ENCODE results near the gene ITGA5.

Gene ITGA5

DNA sequence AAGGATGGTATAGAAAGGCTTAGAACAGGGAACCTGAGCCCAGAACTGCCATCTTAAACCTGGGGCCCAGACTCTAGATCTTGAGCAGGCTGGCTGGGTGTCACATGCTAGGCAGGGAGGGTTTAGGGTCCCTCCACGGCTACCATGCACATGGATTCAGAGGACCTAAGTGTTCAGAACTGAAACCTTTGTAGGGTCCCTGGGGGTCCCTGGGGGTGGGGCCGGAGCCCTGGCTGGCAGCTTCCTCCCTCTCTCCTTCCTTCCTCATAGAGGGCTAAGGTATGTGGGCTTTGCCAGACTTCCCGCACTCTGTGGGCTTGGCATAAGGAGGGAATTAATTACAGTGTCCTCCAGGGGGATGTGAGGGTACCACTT is 29.9 kb downstream of the ITGA5 start:
- no peak for DNase-seq (ENCODE audit: low read depth)

DNA sequence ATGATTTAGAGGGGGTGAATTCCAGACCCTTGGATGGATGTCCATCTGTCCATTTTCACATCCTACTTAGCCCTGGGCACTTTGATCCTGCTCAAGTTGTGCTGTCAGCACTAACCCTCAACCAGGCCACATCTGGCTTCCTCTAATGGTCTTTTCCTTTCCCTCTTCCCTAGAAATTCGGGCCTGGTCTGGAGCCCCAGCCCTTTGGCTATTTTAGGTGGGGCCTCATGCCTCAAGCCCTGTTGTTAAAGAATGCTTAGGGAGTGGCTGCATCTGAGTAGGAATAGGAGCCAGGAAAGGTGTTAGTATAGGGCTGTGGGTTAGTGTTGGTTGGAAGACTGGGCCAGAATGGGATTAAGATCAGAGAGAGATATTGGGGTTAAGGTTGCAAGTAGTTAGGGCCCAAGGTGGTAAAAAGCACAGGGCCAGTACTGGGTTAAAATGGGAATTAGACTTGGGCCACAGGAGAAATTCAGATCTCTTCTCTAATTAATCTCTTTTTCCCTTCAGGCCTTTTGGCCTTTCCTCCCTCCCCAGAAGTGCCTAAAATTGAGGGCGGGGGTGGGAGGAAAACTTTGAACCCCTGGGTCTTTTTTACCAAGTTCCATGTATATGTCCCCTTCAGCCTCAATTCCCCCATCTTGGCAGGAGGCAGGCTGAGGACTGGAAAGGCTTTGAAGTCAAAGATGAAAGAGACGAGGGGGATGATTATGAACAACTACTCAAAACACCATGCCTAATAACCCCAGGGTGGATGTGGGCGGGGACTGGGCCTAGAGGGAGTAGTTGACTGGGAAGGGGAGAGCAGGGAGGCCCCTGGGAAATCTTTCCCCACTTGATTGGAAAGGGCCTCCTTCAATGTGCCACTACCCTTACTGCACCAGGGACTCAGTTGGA is 30.6 kb downstream of the ITGA5 start:
- DNase-seq (ENCODE audit: low read depth): no peak

- no peak for DNase-seq (ENCODE audit: low read depth)
Measured at GRCh38 chr12:54387114-54387467, 32.0 kb downstream of the ITGA5 start.

GRCh38 chr12:54386403-54387113 is 32.5 kb downstream of the ITGA5 start:
- no peak for DNase-seq (ENCODE audit: low read depth)

DNA sequence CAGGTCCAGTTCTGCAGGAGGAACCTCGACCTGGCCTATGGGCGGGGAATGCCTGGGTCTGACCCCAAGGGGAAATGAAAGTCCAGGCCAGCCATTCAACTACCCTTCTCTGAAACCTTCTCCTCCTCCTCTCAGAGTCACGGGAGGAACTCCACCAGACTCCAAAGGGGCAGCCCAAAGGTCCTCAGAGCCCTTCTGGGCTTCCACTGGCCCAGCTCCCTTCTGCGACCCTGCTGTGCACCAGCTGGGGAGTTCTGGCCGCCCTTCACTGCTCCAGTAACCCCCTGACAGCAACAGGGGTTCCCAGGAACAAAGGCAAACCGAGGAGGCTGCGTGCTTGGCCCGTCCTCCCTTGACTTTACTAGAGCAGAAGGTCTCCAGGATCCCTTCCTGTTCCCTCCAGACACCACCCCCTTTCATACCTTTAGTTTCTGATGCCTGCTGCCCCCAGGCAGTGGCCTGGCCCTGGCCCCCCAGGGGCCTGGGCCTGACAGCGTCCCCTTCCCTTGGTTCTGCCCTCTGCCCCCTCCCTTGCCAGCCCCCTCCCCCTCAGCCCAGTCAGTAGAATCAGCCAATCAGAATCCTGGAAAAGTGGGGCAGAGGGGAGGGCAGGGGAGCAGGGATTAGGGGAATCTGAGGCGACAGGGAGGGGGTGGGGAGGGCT is 33.7 kb downstream of the ITGA5 start:
- DNase-seq (ENCODE audit: low read depth): no peak

DNA sequence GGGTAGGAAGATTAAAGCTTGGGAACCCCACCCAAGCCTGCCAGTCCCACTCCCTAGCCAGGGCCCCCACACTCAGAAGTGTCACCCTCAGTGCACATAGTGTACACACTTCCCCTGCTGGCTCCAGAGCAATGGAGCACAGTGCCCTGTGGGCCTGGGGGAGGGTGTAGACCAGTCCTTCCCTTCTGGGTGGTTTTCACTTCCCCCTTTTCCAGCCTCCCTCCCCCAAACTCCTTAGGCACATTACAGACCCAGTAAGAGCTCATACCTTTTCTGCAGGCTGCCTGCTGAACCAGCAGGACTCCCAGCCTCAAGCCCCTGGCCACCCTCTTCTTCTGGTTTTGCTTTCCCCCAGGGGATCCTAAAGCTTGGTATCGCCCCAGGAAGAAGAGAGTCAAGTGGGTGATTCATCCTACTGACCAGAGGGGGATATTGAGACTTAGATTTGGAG is 34.5 kb downstream of the ITGA5 start, which contains the start of gene ZNF385A:
Gene ZNF385A, minus strand, starts transcription at position 143 of the 451 bp plus-strand sequence. CDS start 219 bp downstream, outside the sequence.
- no peak for DNase-seq (ENCODE audit: low read depth)

DNA sequence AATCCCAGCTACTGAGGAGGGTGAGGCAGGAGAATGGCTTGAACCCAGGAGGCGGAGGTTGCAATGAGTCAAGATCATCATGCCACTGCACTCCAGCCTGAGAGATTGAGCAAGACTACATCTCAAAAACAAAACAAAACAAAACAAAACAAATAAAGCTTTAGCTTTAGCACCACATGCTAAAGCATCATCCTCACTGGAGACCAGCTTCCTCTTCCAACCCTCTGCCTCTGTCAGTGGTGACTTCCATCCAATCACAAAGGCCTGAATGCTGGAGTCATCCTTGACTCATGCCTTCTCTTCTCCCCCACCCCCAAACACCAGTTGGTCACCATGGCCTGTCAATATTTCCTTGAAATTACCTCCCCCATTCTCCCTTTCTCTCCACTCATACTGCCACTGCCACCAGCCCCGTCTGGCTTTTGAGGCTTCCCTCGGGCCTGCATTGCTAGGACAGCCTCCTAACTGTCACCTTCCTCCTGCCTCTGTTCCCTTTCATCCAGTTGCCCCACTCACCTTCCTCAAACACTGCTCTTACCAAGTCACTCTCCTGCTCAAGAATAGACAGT is 35.9 kb downstream of the ITGA5 start:
- peak; percentile 88 for DNase-seq (ENCODE audit: low read depth)

- DNase-seq (ENCODE audit: low read depth): no peak
Measured at GRCh38 chr12:54381136-54381535, 37.9 kb downstream of the ITGA5 start.

DNA sequence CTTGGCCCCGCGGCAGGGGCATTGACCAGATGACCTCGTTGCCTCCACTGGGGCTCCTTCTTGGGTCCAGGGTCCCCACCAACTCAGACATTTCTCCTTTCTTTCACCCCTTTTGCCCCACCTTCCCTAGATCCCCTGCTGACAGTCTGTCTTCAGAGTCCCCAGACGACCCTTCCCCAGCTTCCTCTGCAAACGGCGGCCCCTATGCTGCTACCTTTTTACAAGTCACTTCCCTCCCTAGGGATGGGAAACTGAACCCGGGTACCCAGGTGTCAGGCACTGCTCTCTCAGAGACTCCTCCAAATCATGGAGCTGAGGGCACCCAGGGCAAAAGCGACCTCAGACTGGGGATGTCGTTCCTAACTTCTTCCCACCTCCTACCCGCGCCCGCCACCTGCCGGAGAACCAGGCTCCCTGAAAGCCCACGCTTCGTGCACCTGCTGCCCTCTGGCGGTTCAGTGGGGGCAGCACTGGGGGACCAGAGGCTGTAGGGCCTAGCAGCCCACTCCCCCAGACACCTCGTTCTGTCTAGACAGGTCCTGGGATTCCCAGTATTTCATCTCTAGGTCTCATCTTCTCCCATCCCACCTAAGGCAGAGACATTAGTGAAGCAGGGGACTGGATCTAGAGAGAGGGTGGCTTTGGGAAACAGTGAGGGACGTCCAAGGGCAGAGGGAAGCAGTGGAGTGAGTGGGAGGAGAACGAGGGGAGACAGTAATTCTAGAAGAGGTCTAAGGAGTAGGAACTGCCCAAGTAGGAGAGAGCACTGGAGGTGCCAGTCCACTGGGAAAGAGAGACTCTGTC is 39.5 kb downstream of the ITGA5 start:
- DNase-seq (ENCODE audit: low read depth): peak; percentile 70

DNA sequence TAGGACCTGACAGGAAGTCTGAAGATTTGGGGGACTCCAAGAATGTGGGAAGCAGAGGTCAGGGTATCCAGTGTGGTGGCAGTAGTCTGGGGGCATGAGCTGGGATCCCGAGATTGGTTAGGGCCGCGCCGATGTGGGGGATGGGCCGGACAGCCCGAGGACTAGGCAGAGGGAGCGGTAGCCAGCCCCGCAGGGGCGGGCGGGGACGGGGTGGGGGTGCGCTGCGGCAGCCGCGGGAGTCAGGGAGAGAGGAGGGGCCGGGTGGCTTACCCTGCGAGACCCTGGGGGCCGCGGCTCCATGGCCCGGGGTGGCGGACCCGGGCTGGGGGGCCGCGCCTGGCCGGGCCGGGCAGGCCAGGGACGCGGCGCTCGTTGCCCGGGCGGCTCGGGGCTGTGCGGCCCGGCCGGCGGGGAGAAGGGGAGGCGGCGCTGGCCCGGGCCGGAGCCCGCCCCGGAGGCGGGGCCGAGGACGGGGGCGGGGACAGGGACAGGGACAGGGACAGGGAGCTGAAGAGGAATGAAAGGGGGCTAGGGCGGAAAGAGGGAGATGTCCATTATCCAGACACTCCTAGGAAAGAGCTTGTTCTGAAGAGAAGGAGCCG is 40.2 kb downstream of the ITGA5 start:
- no peak for DNase-seq (ENCODE audit: low read depth)

GRCh38 chr12:54377797-54378515 is 41.1 kb downstream of the ITGA5 start:
- DNase-seq (ENCODE audit: low read depth): no peak

GRCh38 chr12:54377007-54377406 is 42.1 kb downstream of the ITGA5 start:
- no peak for DNase-seq (ENCODE audit: low read depth)

DNA sequence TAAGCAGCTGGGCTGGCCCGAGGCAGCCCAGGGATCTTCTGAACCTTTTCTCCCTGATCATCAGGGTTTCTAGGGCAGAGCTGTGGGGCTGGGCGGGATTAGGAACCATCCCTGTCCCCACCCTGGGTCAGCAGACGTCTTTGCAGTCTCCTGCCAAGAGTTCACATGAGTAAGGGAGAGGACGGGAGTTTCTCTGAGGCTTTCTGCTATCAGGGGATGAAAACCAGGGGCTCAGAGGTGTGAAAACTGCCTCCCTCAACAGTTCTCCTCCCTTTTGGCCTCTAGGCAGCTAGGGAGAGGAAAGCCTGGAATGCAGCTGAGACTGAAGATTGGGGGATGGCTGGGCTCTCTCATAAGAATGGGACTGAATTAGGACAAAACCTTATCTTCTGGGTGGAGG is 42.5 kb downstream of the ITGA5 start:
- peak; percentile 58 for DNase-seq (ENCODE audit: low read depth)

GRCh38 chr12:54375259-54375579 is 43.8 kb downstream of the ITGA5 start:
- DNase-seq (ENCODE audit: low read depth): no peak

- DNase-seq (ENCODE audit: low read depth): no peak
Measured at GRCh38 chr12:54374562-54375258, 44.4 kb downstream of the ITGA5 start.

DNA sequence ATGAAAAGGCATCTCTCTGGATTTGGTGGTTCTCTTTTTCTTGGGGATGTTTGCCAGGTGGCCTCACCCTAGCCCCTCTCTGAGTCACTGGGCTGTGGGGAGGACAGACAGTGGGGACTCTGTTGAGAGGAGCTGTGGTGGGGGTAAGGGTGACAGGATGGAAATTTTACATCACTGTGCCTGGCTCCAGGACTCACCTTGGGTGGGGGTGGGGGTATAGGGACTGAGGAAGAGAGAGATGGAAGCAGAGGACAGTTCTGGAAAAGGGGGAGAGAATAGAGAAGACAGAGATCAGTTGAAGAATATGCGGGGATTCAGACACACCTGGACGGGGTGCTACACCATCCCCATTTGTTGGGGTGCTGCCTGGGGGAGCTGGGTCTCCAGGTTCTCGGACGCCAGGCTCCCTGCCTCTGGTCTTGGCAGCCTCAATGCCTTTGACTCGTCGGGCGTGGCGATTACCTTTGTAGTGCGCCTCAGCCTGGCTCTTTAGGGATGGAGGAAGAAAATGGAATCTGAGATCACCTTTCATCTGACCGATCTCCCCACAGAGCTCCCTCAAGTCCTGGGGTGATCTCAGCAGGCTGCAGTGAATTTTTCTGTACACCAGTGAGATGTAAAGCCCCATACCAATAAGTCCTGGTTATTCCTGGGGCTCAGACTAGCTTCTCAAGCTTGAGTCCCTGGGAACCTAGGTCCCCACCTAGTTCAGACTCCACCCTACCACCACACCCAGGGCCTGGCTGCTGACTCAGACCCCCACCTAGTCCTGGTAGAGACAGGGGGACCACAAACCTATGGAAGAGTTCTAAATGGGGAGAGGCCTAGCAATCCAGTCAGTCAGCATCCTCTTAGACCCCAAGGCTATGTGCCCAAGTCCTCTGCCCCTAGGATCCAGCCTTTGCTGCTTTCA is 45.2 kb downstream of the ITGA5 start:
- no peak for DNase-seq (ENCODE audit: low read depth)

DNA sequence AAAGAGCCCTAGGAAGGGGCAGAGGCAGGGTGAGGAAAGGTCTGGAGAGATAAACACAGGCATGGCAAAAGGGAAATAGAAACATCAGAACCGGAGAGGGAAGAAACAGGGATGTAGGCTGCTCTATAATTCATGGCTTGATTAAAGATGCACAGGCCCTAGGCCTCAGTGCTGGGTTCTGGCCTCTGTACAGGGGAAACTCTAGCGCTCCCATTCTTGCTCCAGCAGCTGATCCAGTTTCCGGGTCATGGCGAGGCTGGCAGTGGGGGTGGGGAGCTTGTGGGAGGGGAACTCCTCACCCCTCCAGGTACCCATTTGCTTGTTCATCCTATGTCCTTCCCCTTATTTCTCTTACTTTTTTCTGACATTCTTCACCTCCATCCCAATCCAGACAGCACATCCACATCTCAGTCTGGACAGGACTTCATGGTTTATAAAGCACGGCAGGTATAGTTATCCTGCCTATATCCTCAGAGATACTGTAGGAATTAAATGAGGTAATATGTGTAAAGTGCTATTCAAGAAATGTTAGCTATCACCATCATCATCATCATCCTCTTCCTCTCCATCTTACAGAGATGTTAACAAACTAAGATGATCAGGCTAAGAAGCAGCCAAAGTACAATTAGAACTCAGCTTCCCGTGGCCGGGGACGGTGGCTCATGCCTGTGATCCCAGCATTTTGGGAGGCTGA is 46.8 kb downstream of the ITGA5 start:
- DNase-seq (ENCODE audit: low read depth): no peak
